Activated CD4-positive, alpha-beta T cell treated with anti-CD3 and anti-CD28 coated beads, Interleukin-2, Interleukin-4, amounts not matched to agents 100 ng/mL and 50 ng/mL, durations not matched to agents 16 hours and 8 hours (primary cell): Measurements from ENCODE around the gene POLR2B.
"Not testable (repeated sequence)": the region's sequence is repeated elsewhere in the genome, so short reads cannot be mapped to it uniquely, and the experiment has no call there.

Experiments used
- DNase-seq: peaks from one replicate; pipeline ENCODE4 v3.0.0-alpha.2; 2020; ENCODE audit warnings: low spot score

The POLR2B gene

DNA sequence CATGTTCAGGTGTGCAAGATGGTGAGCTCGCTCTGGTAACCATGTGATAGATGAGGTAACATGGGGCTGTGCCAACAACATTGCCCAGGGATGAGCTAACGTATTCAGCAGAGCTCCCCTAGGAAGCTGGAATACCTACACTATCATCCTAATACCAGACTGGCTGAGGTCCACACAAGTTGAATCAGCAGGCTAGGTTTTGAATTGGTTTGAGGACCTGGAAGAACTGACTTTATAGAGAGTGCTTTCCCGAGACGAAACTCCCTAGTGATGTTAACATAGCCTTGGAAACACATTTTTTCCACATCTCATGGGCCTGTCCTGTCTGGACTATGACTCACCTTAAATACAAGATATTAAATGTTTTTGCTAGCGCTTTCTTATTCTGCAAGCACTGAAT lies 74.8 kb downstream of the POLR2B start:
- DNase-seq: no peak

DNA sequence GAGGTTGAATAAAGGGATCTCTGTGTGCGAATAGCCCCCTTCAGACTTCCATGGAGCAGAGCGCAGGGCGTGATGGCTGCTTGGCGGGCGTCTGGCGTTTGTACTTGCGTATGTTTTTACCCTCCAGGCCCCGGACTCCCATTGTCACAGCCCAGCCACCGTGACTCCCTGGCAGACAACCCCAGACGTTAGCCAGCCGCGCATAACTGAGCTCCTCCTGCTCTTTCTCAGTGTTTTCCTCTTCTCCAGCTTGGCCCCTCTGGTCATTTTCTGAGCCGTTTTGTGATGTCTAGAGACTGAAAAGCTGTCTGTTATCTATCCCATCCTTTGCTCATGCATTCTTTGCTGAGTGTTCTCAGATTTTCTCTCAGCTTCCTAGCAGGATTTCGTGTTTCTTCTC lies 77.2 kb downstream of the POLR2B start:
- DNase-seq: no peak

DNA sequence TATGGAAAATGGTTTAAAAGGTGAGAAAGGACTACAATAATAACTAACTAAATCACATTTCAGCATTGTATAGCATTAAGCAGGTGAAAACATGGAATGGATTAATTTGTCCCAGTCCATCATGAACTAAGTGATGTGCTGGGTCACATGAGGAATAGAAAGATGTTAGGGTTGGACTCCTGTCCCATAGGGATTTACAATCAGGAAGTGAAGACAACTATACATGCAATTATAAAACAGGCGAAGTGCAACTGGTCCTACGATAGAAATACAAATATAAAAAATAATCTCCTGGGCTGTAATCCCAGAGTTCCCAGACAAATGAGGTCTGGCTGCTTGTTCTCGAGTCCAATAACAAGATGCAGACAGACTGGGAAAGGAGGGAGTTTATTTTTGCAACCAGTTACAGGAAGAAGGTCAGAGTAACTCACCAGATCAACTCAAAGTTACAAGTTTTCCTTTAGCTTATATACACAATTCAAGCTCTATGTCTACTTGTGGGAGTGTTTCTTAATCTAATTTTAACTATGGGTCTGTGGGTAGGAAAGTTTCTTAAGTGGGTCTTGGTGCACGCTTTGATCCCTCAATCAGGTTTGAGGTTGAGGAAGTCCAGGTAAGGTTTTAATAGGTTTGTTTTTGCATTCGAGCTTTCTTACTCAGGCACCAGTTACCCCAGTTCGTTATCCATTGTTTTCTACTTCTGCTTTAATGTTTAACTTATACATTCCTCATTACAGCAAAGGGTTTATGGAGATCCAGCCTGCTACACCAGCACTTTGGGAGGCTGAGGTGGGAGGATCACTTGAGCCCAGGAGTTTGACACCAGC lies 81.4 kb downstream of the POLR2B start:
- DNase-seq: no peak

DNA sequence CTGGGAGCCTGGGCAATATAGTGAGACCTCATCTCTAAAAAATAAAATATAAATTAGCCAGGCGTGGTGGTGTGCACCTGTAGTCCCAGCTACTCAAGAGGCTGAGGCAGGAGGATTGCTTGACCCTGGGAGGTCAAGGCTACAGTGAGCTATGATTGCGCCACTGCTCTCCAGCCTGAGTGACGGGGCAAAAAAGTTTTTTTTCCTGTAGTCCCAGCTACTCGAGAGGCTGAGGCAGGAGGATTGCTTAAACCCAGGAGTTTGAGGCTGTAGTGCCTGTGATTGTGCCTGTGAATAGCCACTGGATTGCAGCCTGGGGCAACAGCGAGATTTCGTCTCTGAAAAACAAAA lies 82.0 kb downstream of the POLR2B start:
- DNase-seq: not testable (repeated sequence)

DNA sequence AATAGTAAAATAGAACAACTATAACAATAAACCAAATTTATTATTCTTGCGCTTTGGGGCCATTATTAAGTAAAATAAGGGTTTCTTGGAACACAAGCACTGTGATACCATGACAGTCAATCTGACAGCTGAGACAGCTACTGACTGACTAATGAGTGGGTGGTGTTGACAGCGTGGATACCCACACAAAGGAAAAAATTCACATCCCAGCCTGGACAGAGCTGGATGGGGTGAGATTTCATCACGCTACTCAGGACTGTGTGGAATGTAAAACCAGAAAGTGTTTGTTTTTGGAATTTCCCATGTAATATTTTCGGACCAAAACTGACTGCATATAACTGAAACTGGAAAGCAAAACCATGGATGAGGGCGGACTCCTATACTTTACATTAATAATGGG lies 82.7 kb downstream of the POLR2B start:
- no peak for DNase-seq

DNA sequence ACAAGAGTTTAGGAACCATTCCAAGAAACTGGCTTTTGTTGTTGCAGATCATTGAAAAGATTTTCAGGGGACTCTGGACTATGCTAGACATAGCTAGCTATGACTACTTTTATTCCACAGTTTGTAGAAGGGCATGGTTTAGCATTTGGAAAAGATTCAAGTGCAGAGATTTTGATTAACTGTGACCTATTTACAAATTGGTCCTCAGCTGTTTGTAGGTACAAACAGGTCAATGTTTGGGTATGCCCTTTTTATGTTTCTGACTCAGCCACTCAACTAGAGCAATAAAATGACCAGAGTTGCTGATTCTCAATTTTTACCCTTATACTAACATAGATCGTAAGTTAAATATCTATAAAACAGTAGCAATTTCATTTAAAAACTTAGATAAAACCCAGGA lies 84.8 kb downstream of the POLR2B start:
- no peak for DNase-seq

DNA sequence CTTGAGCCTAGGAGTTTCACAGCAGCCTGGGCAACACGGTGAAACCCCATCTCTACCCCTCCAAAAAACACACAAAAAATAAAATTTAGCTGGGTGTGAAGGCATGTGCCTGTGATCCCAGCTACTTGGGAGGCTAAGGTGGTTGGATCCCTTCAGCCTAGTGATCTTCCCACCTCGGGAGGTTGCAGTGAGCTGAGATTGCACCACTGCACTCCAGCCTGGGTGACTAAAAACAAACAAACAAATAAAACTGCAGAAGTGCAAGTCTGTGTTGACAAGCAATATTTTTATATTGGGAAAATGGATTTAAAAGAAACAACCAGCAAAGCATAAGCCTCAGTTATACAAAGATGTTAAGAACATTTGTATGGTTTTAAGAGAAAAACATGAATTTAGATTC lies 85.4 kb downstream of the POLR2B start:
- no peak for DNase-seq

DNA sequence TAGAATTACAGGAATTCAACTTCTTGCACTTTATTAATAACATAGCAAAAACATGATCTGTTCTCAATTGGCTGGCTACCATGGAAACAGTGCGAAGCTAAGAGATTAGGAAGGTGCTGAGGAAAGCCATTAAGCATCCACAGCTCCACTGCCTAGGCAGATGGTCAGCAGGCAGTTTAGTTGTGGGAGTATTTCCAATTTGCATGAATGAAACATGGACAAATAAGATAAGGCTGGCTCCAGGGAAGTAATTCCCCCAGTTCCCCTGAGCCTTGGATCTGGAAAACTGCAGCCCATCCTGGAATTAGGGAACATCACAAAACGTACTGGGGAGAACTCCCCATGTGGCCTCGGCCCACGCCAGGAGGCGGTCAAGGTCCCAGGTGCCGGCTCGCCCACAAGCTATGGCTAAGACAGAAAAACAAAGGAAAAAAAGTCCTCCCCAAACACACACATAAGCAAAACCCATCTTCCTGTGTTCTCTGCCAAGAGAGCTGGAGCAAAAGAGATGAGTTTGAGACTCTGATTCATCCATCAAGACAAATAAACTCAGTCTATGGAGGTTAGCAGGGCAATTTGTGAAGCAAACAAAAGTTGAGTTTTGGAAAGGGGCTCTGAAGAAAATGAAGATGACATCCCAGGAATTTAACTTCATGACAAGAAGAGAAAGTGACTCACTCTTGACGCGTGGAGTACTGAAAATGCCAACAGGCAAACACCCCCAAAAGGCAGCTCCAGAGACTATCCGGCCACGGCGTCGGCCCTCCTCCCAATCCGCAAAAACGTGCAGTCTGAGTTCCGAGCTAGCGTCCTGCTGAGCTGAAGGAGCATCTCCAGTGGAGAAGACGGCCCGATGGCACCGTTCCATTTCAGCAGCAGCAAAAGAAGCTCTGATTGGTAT lies 86.4 kb downstream of the POLR2B start:
- DNase-seq: no peak

DNA sequence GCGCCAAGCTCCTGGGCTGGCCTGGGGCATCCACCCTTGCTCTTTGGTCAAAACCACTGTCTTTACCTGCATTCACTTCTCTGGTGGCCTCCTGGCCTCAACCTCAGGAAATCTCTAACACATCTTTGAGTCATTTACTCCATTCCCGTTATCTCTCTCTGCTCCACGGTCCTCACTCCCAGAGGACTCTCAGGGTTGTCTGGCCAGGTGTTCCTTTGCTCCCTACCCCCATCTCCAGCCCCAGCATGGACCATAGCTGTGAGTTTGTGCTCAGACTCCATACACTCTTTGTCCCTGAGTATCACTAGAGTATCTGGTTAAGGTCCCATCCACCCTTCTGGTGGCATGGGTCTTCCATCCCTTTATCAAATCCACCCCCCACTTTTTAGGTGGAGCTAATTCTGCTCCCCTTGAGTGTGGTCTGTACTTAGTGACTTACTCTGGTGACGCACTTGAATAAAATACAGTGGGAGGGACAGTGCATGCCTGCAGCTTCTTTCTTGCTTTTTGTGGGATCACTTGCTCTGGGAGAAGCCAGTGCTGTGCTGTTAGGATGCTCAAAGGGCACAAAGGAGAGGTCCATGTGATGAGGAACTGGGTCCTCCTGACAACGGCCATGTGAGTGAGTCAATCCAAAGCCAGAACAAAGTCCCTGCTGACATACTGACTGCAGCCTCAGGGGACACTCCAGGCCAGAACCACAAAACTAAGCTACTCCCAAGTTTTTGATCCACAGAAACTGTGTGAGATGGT lies 87.2 kb downstream of the POLR2B start:
- DNase-seq: no peak

DNA sequence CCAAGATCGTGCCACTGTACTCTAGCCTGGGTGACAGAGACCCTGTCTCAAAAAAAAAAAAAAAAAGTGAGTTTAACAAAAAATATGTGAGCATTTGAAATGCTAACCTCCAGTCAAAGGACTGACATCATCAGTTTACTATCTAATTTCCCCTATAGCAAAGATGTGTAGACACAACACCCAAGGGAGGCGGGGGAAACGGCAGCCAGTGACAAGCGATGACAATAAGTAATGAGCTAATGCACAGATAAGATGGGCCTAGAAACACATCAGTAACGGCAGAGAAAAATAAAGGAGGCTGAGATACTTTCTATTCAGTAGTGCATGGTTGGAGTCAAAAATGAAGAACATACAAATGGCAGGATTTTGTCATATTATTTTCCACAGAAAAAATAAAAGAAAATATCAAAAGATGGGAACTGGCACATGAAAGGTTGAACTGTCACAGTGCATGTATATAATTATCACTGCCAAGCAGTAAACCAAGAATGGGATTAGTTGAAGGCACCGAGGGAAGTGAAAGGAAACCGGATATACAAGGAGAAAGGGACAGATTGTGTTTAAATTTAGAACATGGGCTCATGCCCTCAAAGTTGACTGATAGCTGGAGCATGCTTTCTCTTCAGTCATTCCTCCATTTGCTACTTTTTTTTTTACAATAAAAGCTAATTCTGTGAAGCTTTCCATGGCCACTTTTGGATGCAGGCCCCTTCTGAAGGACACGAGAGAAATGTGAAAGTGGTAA lies 89.7 kb downstream of the POLR2B start:
- DNase-seq: no peak

DNA sequence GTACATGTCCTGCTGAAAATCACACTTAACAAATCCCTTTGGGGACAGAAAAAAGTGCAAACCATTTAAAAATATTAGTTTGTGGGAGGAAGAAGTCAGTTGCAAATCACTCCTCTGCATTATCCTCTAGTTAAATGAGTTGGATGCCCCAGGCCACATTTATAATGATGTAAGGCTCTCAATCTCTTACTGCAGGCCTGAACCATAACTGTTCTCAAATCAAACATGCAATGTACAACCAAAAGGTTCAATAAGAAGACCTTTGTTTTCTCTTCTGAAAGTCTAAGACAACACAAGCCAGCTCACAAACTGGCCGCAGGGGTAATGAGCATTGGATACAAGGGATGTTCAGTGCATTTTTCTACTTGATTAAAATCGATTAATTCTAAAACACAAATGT lies 91.8 kb downstream of the POLR2B start:
- DNase-seq: no peak

DNA sequence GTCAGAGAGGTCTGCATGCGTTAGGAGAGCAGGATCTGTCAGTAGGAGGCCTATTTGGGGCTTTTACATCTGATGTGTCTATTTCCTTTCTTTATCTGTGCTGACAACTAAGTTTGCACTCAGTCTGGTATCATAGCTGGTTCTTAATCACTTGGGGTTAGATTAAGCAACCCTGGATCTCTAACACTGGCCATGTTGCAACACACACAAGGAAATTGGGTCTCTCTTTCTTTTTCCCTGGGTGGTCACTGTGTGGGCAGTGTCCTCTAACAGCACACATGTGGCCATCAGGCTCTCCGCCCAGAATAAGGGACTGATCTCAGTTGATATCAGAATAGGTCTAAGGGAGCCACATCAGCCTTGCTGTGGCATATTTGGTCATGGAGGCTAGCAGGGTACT lies 92.6 kb downstream of the POLR2B start:
- no peak for DNase-seq

DNA sequence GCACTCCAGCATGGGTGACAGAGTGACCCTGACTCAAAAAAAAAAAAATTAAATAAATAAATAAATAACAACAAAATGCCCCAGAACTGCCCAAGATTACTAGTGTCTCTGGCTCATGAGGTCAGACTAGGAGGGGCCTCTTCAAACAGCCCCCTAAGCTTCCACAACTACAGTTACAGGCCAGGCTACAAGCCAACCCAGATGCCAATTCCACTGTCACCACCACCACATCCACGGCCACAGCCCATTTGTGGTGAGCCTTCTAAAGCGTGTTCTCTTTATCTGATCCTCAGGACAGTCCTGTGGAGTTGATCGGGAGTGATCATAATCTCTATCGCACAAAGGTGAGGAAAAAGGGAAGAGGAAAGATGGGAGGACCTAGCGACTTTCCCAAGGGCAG lies 94.9 kb downstream of the POLR2B start:
- no peak for DNase-seq

DNA sequence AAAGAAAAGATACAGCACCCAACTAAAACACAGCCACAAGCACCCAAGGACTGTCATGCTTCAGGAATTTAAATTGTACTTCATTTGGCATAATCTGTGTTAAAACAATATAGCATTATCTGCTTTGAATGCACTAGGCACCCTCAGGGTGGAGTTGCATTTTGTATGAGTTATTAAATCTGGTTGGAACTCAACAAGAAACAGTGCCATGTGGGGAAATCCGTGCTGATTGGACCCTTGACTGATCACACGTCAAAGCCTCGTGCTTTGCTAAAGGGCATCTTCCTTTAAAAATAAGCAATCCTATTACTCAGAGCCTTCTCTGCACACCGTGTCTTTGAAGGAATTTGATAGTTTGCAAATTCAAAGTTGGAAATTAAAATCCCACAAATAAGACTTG lies 96.0 kb downstream of the POLR2B start:
- no peak for DNase-seq

DNA sequence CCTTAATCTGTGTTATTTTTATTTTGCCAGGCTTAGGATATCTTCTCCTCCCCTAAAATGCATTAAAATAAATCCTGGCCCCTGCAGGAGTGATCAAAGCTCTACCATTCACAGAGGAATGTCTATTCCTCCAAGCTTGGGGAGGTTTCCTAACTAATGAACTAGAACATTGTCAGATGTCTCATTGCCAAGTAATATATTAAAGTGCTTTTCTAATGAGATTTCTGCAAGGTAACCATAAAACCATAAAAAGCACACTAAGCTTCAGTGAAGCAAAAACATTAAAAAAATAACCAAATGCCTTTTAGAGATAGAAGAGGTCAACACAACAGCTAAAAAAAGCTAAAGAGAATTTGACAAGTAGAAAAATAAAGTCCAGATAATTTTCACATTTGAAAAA lies 96.7 kb downstream of the POLR2B start:
- no peak for DNase-seq

DNA sequence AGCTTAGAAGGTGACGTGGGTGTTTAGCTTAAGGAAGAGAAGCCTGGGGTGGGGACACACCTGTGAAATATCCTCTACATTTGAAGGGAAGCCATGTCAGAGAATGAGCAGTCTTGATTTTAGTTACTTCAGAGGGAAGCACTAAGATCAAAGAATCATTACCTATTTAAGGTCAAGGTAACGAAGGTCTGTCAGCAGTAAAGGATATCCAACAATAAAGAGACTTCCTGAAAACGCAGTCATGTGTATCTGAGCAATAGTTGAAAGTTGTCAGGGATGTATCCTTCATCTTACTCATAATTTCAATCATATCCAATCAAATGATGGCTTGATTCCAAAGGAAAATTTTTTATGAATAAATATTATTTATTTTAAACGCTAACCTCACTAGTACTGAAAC lies 98.0 kb downstream of the POLR2B start:
- DNase-seq: no peak

DNA sequence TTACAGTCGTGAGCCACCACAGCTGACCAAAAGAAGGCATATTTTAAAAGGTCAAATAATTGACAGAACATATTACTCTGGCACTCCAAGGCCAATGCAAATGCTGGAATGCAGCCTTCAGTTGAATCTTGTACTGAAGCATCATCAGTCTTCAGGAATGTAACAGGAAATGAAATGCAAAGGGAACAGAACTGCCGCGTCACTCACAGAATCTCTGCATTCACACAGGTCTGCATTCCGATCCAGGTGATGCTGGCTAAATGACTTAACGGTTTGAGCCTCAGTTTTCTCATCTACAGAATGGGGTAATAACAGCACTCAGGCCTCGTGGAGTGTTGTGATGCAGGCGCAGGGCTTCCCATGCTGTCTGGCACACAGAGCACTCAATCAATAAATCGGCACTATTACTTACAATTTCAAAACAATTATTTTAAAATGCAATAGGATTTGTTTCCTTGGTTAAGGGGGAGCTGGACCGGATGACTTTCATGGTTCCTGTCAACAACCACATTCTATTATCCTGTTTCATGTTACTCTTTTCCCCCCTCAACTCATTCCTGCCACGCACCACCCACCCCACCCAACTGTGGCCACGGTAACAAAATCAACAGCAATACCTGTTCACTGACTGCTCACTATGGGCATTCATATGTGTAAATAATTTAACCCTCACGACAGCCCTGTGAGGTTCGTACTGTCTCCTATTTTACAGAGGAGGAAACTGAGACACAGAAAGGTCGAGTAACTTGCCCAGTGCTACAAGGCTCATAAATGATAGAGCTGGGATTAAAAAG lies 99.1 kb downstream of the POLR2B start:
- DNase-seq: no peak

DNA sequence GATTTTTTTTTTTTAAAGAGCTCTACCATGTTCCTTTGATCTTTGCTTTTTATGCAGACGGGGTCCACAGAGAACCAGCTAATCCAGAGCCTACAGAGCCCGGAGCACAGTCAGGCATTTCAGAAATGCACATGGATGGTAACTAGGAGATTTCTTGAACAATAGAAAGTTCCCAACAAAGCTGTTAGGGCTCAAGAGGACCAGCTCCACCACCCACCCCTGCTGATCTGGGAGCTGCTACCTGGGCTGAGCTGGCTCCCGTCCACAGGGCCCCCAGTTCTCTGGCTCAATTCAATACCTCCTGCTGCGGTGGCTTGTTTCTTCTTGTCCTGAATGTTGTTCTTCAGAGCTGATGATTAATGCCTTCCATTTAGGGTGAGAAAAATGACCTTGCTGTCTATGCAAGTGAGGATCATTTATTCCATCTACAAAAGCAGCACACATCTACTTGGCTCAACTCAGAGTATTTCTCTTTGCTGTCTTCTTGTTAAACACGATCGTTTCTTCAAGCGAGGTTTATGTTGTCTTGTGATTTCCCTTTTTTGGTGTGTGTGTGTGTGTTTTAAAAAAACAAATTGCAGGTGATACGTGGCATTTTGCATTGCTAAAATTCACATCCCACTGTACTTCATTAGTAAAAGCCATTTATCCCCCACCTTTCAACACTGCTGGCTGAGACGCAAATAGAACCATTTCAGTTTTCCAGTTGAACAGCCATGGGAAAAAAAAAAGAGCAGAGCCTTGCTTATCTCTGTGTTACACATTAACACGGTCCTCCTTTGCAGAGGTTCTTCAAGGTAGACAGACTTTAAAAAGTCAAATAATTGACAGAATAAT lies 100.2 kb downstream of the POLR2B start:
- DNase-seq: no peak
